Upper lobe of left lung (tissue), 6 donors: Measurements from ENCODE around the gene MACROD2. TPM values are rescaled to one million over a fixed set of nuclear protein-coding genes. Genes with fewer than 3 reads are reported as not detected.

Experiments used
- ATAC-seq, 2 donors: fragments of 200-7000 bp; cut with Tn5 transposase; one replicate each; pipeline ENCODE4 v1.9.1; 2022; ENCODE audit warnings: mild to moderate bottlenecking in 2 of 2, moderate library complexity in 2 of 2; ENCODE audit not compliant: low FRiP score in 2 of 2
- DNase-seq, 2 donors: peaks; one replicate each; pipeline ENCODE4 v3.0.0-alpha.2; 2019 to 2020
- H3K27ac ChIP-seq, 4 donors: fragments of 200-600 bp; sonication (generic); one replicate each; pipeline ENCODE4 v1.5.1; 2016 to 2019
- H3K27me3 ChIP-seq, 4 donors: fragments of 200-600 bp; sonication (generic); one replicate each; pipeline ENCODE4 v1.5.1; 2017 to 2019
- H3K36me3 ChIP-seq, 4 donors: fragments of 200-600 bp; sonication (generic); one replicate each; pipeline ENCODE4 v1.5.1; 2016 to 2019
- H3K4me1 ChIP-seq, 4 donors: fragments of 200-600 bp; sonication (generic); one replicate each; pipeline ENCODE4 v1.5.1; 2018 to 2019
- H3K4me3 ChIP-seq, 4 donors: fragments of 200-600 bp; sonication (generic); one replicate each; pipeline ENCODE4 v1.5.1; 2017 to 2019; ENCODE audit warnings: mild to moderate bottlenecking in 2 of 4, moderate library complexity in 1 of 4
- H3K9me3 ChIP-seq, 4 donors: fragments of 200-600 bp; sonication (generic); one replicate each; pipeline ENCODE4 v1.5.1; 2018 to 2019
- CTCF ChIP-seq, 6 experiments: fragments of 450-650 bp in 4 of 6; fragments of 200-600 bp in 2 of 6; sonication (generic) in 2 of 6; IDR thresholded peaks; one replicate each; pipeline ENCODE4 v1.5.1; 2016 to 2019; ENCODE audit warnings: antibody characterized with exemption in 6 of 6
- EP300 ChIP-seq, 4 donors: sonication (generic); formaldehyde crosslinking; IDR thresholded peaks; one replicate each; pipeline ENCODE4 v1.5.1; 2017; ENCODE audit warnings: antibody characterized with exemption in 4 of 4, control low read depth in 2 of 4
- POLR2A ChIP-seq, 4 donors: fragments of 450-650 bp; IDR thresholded peaks; one replicate each; pipeline ENCODE4 v1.5.1; 2016 to 2017; ENCODE audit warnings: antibody characterized with exemption in 4 of 4, mild to moderate bottlenecking in 2 of 4
- POLR2AphosphoS5 ChIP-seq, 2 donors: sonication (generic); formaldehyde crosslinking; IDR thresholded peaks; one replicate each; pipeline ENCODE4 v1.5.1; 2017; ENCODE audit warnings: antibody characterized with exemption in 2 of 2
- WGBS, 2 donors: methylation state at CpG; one replicate each; pipeline ENCODE4 v1.1.5; 2017 to 2018; 5-methylcytosine and 5-hydroxymethylcytosine counted together
- total RNA-seq, 6 donors: library from RNA; depleted of rRNA in 4 of 6; stranded (reverse); fragments of >200 nt in 4 of 6; gene quantifications; one replicate each; pipeline versions ENCODE4 v1.1.0 to v1.2.1, GENCODE V29; 2016 to 2021
- donor health status: DM: no; HTN: no; CAD: no; lungs with moderate emphysema.
- donor health status: DM: no; HTN: yes; CAD: no; lungs with severe emphysema.

MACROD2 gene
- total RNA-seq, 6 donors from 2014 or later, result 20.7 to 84.3 (median 36.3) TPM

GRCh38 chr20:15925376-15925775 is 1930.1 kb downstream of the MACROD2 start:
- TF ChIP-seq POLR2AphosphoS5 (IDR thresholded peaks at IDR 0.05), result no peak
- no peak for TF ChIP-seq CTCF (IDR thresholded peaks at IDR 0.05)
- TF ChIP-seq EP300 (IDR thresholded peaks at IDR 0.05), result no peak
- no peak for DNase-seq
- ATAC-seq, result no peak

GRCh38 chr20:15927893-15928650 is 1932.8 kb downstream of the MACROD2 start:
- H3K4me3 ChIP-seq, result no peak overlapping the region
- DNase-seq (no peak), ATAC-seq (no peak)
- H3K9me3 ChIP-seq, result no peaks in the 10 kb centered on the region
- TF ChIP-seq POLR2A (IDR thresholded peaks at IDR 0.05) (no peak), CTCF (IDR thresholded peaks at IDR 0.05) (no peak), POLR2AphosphoS5 (IDR thresholded peaks at IDR 0.05) (no peak), EP300 (IDR thresholded peaks at IDR 0.05) (no peak)
- 79 to 82% methylated on average over 3 of the region's 3 CpGs for WGBS, 2 donors
- H3K27me3 ChIP-seq, result no peaks in the 10 kb centered on the region
- peaks cover 0 to 9% (median 5%) of the 10 kb centered on the region in 4 donors for H3K4me1 ChIP-seq
- no peaks in the 10 kb centered on the region for H3K36me3 ChIP-seq
- H3K27ac ChIP-seq, result no peak overlapping the region

More at GRCh38 chr20:15925376-15925775, 1930.1 kb downstream of the MACROD2 start:
- WGBS, 2 donors, result 80 to 81% methylated on average over 8 of the region's 8 CpGs
- H3K36me3 ChIP-seq, result no peaks in the 10 kb centered on the region
- no peaks in the 10 kb centered on the region for H3K27me3 ChIP-seq
- H3K4me1 ChIP-seq, result peaks cover 0 to 6% (median 1%) of the 10 kb centered on the region in 4 donors
- H3K9me3 ChIP-seq, result no peaks in the 10 kb centered on the region
- no peak overlapping the region for H3K4me3 ChIP-seq
- no peak overlapping the region for H3K27ac ChIP-seq

GRCh38 chr20:15928946-15929345 is 1933.6 kb downstream of the MACROD2 start:
- Histone ChIP-seq H3K4me3 (no peak overlapping the region), H3K36me3 (no peaks in the 10 kb centered on the region), H3K27me3 (no peaks in the 10 kb centered on the region), H3K27ac (no peak overlapping the region), H3K9me3 (no peaks in the 10 kb centered on the region), H3K4me1 (peaks cover 0 to 9% (median 5%) of the 10 kb centered on the region in 4 donors)
- ATAC-seq (no peak), DNase-seq (no peak)
- no peak for TF ChIP-seq CTCF (IDR thresholded peaks at IDR 0.05)
- TF ChIP-seq POLR2AphosphoS5 (IDR thresholded peaks at IDR 0.05), result no peak
- TF ChIP-seq EP300 (IDR thresholded peaks at IDR 0.05), result no peak
- no peak for TF ChIP-seq POLR2A (IDR thresholded peaks at IDR 0.05)

GRCh38 chr20:15930311-15931305 is 1935.3 kb downstream of the MACROD2 start:
- 11 to 27% methylated on average over 2 of the region's 2 CpGs for WGBS, 2 donors
- Histone ChIP-seq H3K27me3 (no peaks in the 10 kb centered on the region), H3K4me3 (no peak overlapping the region), H3K27ac (no peak overlapping the region), H3K36me3 (no peaks in the 10 kb centered on the region), H3K9me3 (no peaks in the 10 kb centered on the region), H3K4me1 (peaks cover 0 to 9% (median 5%) of the 10 kb centered on the region in 4 donors)
- ATAC-seq, result peak in 1 of 2 donors; percentile 32
- no peak for DNase-seq
- TF ChIP-seq CTCF (IDR thresholded peaks at IDR 0.05) (peak; percentile 16 to 63 (median 38)), EP300 (IDR thresholded peaks at IDR 0.05) (no peak), POLR2A (IDR thresholded peaks at IDR 0.05) (no peak)
